Stimulated activated CD4-positive, alpha-beta T cell treated with anti-CD3 and anti-CD28 coated beads, Interleukin-4, amount 100 ng/mL, for 1 hour (primary cell): ENCODE data around the gene SLC4A1.

Experiments
- DNase-seq: peaks from one replicate; pipeline ENCODE4 v3.0.0-alpha.2; 2020

The SLC4A1 gene

GRCh38 chr17:44203731-44204440 is 64.0 kb downstream of the SLC4A1 start:
- DNase-seq, result peak; percentile 40

GRCh38 chr17:44202756-44203155 is 65.2 kb downstream of the SLC4A1 start:
- no peak for DNase-seq

- peak; percentile 27 for DNase-seq
These were observed 67.3 kb downstream of the SLC4A1 start for GRCh38 chr17:44200478-44201155.

- DNase-seq, result peak; percentile 100
These were observed 68.1 kb downstream of the SLC4A1 start, which contains the start of gene ATXN7L3 for GRCh38 chr17:44199553-44200477. Gene ATXN7L3 (minus strand): TSS chr17:44199884. CDS start chr17:44198070, 1,814 bp downstream.

GRCh38 chr17:44198721-44199552 is 69.0 kb downstream of the SLC4A1 start:
- peak; percentile 57 for DNase-seq
